Hepatic stellate cell (primary cell): ENCODE measurements around the gene THADA.

ENCODE experiments used
- DNase-seq: peaks from one replicate; pipeline ENCODE4 v3.0.0; 2011; ENCODE audit warnings: low spot score

THADA gene

GRCh38 chr2:43276266-43276941 lies 319.4 kb downstream of the THADA start:
- DNase-seq, result no peak

- DNase-seq, result no peak
These were observed 321.1 kb downstream of the THADA start for GRCh38 chr2:43274721-43275120.

DNA sequence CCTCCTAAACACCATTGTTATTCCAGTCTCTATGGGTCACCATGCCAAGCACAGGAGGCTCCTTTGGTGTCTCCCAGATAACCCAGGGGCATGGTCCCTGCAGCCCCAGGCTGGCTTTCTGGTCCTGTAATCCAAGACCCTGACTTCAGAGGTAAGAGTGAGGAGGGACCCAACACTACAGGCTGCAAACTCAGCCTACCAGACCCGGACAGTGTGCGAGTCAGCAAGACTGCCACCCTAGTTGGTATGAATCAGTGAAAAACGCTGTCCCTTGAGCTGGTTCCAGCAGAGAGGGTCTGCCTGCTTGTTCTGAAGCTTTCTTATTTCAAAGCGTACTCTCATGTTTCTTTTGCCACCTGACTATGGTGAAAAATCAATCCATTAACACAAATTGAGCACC lies 321.8 kb downstream of the THADA start:
- DNase-seq, result no peak

DNA sequence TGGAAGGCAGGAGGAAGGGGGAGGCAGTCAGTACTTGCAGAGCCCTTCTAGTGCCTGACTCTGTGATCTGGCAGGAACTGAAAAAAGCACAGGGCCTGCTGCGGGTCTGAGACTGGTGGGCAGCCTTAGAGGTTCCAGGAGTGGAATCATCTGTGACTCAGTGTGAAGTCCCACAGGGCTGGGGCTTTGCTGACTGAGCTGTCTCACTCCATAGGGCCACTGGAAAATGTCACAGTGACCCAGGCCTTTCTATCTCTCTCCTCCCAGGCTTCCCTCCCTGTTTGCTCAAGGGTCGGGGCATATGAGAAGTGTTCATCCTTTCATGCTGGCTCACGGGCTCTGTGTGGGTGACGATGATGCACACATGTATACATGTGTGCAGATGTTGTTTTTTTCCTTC lies 322.3 kb downstream of the THADA start:
- peak; percentile 73 for DNase-seq

DNA sequence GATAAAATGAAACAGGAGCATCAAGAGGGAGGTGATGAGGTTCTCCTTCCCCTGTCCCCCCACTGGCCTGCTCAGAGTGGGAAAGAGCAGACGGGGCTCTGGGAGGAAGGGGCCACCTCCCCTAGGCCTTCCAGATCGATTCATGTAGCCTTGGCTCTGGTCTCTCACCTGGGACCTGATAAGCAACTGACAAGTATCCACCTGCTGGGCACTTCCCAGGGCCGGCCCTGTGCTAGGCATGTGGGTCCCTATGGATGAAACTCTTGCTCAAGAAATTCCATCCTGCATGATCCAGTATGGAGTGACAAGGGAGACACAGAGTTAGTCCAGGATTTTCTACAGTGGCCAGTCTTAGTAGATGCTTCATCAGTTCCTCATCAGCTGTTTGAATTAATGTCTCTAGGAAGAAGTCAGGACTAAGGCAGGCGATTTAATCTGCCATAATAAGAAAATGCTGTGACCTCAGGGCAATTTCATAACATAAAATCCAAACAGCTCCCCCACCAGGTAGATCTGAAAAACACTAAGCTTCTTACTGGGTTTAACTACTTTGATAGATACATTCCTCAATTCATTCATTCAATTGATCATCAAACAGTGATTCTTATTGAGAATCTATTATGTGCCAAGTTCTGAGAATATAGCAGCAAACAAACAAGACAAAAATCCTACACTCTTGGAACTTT lies 324.8 kb downstream of the THADA start:
- DNase-seq, result no peak

DNA sequence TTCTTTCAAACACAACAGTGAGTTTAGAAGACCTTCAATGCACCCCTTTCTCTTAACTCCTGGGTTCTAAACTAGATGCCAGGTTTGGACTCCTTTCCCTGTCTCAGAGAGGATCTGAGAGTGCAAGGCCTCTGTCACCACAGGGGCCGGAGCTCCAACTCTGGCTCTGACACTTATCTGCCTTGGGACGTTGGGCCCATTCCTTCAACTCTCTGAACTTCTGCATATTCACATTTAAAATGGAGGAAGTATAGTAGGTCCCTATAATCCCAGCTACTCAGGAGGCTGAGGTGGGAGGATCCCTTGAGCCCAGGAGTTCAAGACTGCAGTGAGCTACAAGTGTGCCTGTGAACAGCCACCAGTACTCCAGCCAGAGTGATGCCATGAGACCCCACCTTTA lies 325.4 kb downstream of the THADA start:
- no peak for DNase-seq

- DNase-seq, result peak; percentile 75
These were observed 326.1 kb downstream of the THADA start for GRCh38 chr2:43269706-43270105.

GRCh38 chr2:43269074-43269572 lies 326.7 kb downstream of the THADA start:
- DNase-seq, result peak; percentile 92

GRCh38 chr2:43268066-43268953 lies 327.5 kb downstream of the THADA start:
- DNase-seq, result no peak

DNA sequence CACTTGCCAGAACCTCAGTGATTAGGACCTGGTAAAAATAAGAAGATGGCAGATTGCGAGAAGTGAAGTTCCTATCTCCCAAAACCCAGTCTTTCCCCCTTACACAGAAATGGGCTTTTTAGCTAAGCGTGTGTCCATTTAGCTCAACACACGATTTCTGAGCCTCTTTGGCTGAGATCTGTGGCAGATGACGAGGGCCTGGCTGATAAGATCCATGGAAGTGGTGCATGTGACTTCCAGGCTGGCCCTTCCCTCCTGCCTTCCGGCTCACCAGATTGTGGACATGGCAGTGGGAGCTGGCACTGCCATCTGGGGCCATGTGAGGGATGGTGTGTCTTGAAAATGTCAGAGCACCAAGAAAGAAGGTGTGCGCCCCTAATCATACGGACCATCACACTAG lies 328.5 kb downstream of the THADA start:
- no peak for DNase-seq

GRCh38 chr2:43266711-43267111 lies 329.1 kb downstream of the THADA start:
- no peak for DNase-seq

DNA sequence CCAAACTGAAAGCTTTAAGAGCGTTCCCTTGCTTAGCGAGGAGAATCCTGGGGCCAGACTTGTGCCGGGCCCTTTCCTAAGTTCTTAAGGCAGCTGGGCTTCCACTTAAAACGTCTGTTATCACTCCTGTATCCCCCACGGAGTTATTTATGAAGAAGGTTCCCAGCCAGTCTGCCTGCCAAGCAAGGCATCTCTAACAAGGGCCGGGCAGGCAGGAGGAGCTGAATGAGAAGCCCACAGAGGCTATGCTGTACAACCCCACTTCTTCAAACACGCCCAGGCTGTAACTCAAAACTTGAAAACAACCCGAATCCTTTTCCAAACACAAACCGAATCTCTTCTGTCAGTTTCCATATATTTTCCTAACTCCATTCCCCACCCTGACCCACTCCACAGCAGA lies 330.4 kb downstream of the THADA start:
- no peak for DNase-seq

- no peak for DNase-seq
These were observed 330.8 kb downstream of the THADA start for GRCh38 chr2:43265001-43265400.

DNA sequence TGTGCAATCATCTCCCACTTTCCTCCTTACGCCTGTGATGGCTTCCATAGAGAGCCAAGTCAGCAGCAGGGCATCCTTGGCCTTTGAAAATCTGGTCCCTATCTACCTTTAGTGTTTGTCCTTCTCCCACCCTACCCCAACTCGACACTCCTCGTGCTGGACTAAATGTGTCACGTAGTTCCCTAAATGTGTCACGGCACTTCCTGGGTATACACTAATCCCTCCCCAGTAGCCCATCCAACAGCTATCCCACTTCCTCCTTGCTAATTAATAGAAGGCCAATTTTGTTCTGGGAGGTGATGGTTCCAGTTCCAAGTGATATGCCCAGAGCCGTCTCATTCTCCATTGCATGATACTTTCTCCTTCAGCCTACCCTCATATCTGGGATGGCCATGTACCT lies 332.9 kb downstream of the THADA start:
- DNase-seq, result no peak

DNA sequence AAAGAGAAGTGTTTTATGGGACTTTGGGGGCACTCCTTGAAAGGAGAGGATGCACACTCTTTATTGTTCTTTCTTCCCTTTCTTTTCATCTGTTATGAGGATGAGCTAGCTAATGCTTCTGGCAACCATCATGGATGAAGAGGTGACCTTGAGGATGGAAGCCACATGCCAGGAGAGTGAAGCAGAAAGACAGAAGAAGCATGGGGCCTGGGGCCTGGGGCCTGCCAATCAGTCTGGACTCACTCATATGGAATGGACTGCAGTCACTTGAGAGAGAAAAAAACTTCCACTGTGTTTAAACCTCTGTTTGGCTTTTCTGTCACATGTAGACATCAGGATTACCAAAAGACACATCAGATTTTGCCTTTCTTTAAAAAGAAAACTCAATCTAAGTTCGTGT lies 333.6 kb downstream of the THADA start:
- no peak for DNase-seq

DNA sequence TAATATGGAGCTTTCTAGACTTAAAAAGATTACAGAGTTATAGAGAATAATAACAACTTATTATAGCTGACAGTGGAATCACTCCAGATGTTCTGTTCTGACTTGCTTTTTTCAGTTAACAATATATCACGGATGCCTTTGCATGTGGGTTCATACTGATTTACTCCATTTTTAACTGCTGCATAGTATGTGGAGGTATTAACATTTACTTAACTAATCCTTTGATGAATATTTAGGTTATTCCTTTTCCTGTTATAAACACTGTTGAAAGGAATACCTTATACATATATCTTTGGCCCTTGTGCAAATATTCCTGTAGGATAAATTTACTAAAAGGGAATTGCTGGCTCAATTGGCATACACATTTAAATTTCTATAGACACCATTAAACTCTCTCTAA lies 336.3 kb downstream of the THADA start:
- no peak for DNase-seq

- DNase-seq, result no peak
These were observed 337.2 kb downstream of the THADA start for GRCh38 chr2:43258547-43259156.

GRCh38 chr2:43255296-43255910 lies 340.4 kb downstream of the THADA start:
- no peak for DNase-seq

DNA sequence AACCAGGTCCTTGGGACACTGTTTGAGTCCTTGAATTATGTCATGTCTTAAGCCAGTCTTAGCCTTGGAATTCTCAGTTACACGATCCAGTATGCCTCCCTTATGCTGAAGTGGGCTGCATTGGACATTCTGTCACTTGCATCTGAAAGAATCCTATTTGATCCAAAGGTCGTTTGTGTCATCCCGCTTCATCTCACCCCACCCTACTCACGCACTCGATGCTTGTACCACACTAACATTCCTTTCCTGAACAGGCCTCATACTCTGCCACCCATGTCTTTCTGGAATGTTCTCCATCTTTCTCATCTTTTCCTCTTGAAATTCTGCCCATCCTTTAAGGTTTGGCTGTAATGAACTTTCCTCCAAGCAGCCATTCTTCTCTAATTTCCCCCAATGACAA lies 341.5 kb downstream of the THADA start:
- DNase-seq, result no peak

DNA sequence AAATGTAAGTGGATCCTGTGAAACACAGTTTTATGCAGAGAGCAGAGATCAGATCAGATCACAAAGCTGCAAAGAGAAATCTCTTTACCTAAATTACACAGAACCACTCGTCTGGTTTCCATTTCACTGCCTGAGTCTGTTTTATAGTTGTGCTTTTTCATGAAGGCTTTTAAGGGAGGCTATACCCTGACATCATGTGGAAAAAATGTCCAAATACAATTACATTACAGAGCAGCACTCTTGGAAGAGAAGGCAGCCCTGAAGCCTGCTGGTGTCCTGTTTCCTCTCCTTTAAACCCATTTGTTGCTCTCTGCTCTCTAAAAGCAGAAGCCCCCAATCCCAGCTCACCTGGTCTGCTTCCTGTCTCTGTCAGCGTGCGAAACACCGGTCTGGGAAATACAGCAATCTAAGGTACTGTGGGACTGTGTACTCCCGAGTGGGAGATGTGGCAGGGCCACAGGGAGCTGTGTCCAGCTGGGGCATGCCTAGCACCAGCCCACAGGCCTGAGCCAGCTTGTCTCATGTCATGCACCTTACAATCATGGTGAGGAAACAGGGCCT lies 344.6 kb downstream of the THADA start:
- peak; percentile 48 for DNase-seq

- DNase-seq, result no peak
These were observed 345.8 kb downstream of the THADA start for GRCh38 chr2:43250015-43250414.

DNA sequence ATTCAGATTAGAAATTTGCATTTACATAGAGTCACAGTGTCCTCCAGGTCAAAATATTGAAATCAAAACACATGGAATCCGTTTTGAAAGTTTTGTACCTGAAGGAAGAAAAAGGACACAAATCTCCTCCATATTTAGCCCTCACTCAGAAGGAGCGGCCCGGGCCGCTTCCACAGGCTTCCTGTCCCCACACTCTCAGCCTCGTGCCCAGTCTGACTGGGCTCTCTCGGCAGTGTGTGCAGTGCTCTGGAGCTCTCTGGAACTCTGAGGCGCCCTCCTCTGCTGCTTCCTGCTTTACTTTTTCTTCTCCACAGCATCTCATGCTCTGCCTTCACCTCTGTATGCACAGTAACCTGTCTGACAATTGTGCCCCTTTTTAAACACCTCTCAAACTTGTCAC lies 347.2 kb downstream of the THADA start:
- no peak for DNase-seq
